Erythroblast (primary cell): ENCODE measurements around the gene SETD9.

Experiments
- GATA1 ChIP-seq: IDR thresholded peaks from 2 replicates; pipeline ENCODE4 v1.6.1; 2011; ENCODE audit warnings: low read depth, mild to moderate bottlenecking, control low read depth, low read length, moderate library complexity
- POLR2A ChIP-seq: IDR thresholded peaks from 2 replicates; pipeline ENCODE4 v1.6.1; 2011; ENCODE audit warnings: mild to moderate bottlenecking, low read length

DNA sequence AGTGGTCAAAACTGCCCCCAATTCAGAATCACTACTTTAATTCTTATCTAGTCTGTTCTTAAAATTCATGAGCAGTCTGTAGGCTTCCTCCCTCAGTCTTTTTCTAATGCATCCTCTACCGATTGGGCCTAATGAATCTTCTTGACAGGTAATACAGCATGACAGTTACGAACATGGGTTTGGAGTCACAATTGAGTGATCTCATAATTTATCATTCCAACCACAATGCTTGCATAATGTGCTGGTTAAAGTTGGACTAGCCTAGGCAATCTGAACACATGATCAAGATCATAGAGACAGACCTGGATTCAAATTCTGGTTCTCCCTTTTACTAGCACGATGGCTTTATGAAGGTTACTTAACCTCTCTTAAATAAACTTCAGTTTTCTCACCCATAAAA is 33.1 kb upstream of the SETD9 start:
- TF ChIP-seq POLR2A (no peak), GATA1 (no peak)
